HG02623 (cell line): ENCODE data around the gene CEP170.
"Not testable (repeated sequence)": the region's sequence is repeated elsewhere in the genome, so short reads cannot be mapped to it uniquely, and the experiment has no call there.

Experiments used
- ATAC-seq: cut with Tn5 transposase; IDR thresholded peaks from one replicate; pipeline ENCODE4 v1.9.1; 2021; ENCODE audit warnings: moderate library complexity; ENCODE audit not compliant: unreplicated experiment

The CEP170 gene

DNA sequence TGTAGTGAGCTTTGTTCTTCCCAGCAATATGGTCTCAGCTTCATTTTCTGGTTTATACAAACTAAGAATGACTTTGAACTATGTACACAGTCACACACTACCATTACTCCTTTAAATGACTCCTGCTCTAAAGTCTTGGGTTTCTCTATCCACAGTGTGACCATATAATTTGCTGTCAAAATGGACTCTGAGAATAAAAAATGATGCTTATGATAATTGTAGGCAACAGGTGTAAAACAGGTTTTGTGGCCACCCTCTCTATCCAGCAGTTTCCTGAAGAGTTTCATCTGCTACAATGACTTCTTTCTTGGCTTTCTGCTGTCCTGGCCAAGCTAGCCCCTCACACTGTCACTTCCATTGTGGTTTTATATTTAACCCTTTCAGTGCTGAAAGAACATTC, 71.4 kb downstream of the CEP170 start:
- ATAC-seq, result not testable (repeated sequence)

GRCh38 chr1:243183176-243183575, 71.9 kb downstream of the CEP170 start:
- ATAC-seq, result not testable (repeated sequence)

- no peak for ATAC-seq
Measured at GRCh38 chr1:243179720-243180119, 75.4 kb downstream of the CEP170 start.

DNA sequence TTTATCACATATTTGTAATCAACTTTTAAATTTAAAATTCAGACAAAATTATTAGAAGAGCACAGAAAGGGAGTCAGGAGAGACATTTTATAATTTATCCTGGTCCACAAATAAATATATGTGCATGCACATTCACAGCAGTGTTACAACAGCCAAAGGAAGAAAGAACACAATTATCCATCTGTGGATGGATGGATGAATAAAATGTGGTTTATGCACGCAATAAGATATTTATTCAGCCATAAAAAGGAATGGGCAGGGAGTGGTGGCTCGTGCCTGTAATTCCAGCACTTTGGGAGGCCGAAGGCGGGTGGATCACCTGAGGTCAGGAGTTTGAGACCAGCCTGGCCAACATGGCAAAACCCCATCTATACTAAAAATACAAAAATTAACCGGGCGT, 77.3 kb downstream of the CEP170 start:
- not testable (repeated sequence) for ATAC-seq

DNA sequence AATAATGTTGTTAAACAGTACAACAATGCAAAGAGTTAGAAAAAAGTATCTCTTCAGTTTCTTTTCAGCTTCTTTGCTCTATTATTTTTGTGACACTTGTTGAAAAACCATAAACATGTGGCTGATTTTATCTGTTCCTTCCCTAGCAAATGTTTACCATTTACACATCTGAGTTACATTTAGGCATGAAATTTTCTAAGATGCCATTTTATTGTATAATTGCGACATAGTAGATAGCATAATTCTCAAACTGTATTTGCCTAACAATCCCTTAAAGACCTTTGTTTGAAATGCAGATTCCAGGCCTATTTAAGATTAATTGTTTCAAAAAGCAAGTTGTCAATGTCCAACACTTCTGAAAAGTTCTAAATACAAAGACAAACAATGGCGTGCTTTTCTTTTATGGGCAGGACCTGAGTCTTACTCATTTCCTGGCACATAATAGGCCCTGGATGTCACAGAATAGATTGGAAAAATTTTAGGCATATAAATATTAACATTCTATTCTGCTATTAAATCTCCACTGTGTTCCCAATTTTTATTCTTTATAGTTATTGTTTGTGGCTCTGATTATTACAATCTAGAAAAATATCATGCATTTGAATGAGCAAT, 81.2 kb downstream of the CEP170 start:
- not testable (repeated sequence) for ATAC-seq

DNA sequence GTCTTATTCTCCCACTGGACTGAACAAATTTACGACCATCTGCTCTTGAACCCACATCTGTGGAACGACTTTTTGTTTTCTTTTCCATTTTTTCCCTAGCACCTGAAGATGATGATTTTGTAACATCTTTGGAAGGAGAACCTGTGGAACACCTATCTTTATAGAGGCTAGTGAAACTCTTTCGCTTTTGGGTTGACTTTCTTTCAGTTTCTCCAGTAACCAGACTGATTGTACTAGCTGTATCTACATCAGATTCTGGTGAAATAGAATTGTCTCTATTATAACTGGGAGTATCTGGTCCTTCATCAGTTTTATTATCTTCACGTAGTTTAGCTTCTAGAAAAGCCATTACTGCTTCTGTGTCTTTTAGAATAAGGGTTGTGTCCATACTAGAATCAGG, 90.2 kb downstream of the CEP170 start:
- not testable (repeated sequence) for ATAC-seq

- ATAC-seq, result not testable (repeated sequence)
Measured at GRCh38 chr1:243150906-243151305, 104.2 kb downstream of the CEP170 start.

GRCh38 chr1:243149120-243149519, 106.0 kb downstream of the CEP170 start:
- not testable (repeated sequence) for ATAC-seq

DNA sequence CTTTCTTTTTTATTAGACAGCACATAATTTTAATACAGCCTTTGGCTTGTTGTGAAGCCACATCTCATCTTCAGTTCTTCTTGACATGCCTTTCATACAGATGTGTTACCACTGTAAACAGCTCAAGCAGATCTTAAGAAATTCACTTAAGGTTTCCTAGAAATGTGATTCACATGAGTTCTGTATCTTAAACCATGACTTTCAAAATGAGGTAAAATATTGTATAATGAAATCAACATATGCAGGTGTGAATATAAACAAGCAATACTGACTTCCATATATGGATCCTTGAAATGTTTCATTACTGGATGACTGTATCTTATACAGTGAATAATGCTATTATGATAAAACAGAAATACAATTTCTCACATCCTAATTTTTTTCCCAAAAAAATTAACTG, 107.7 kb downstream of the CEP170 start:
- ATAC-seq, result not testable (repeated sequence)

- not testable (repeated sequence) for ATAC-seq
Measured at GRCh38 chr1:243140498-243140897, 114.6 kb downstream of the CEP170 start.

- not testable (repeated sequence) for ATAC-seq
Measured at GRCh38 chr1:243122876-243123409, 132.1 kb downstream of the CEP170 start.

- ATAC-seq, result not testable (repeated sequence)
Measured at GRCh38 chr1:243121939-243122338, 133.1 kb downstream of the CEP170 start.

DNA sequence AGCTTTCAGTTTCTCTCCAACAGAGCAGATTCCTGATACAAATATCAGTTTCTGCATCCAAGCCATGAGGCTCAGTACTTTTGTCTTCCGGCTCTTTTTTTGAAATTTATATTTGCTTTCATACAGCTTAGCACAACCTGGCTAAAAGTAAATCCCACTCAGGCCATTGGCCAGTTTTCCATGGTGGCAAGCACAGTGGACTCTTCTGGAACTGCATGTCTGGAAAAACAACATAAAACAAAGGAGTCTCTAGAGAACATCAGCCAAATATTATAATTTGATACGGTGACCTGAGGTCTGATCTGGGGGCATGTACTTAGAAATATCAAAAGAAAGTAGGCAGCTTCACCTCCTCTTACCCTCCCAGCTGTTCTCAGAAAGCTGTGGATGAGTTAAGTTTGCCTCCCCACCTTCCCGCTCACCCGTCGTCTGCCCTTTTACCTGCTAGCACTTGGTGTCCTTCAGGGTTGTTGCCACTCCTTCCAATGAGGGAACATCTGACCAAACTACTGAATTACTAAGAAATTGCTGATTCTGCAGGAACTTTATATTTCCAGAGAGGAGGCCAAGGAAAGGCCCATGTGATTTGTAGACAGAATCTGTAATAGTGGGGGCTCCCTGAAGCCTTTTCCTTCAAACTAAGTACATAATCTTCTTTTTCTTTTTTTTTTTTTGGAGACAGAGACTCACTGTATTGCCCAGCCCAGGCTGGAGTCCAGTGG, 136.3 kb downstream of the CEP170 start:
- not testable (repeated sequence) for ATAC-seq

DNA sequence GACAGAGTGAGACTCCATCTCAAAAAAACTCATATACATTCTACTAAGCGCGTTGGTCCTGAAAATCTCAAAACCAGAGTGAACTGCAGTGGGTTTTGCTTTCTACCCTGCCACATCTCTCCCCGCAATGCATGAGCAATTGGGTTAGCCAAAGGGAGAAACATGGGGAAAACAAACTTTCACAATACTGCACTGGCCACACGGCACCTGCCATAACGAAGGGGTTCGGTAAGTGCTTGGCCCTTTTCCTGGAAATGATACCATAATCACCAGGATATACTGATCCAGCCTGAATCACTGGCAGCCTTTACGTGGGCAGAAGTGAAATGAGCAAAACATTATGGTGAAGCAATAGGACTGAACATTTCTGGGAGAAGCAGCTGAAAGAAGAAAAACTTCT, 138.9 kb downstream of the CEP170 start:
- ATAC-seq, result not testable (repeated sequence)

DNA sequence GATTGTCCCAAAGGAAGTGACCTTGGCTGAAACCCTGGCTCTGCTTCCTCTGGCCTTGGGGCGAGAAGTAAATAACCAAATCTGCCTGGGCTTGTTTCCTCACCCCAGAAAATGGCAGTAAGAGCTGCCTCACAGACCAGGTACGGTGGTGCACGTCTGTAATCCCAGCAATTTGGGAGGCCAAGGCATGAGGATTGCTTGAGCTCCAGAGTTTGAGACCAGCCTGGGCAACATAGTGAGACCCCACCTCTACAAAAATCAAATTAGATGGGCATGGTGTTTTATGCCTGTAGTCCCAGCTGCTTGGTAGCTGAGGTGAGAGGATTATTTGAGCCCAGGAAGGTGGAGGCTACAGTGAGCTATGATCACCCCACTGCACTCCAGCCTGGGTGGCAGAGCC, 140.3 kb downstream of the CEP170 start:
- ATAC-seq, result not testable (repeated sequence)

DNA sequence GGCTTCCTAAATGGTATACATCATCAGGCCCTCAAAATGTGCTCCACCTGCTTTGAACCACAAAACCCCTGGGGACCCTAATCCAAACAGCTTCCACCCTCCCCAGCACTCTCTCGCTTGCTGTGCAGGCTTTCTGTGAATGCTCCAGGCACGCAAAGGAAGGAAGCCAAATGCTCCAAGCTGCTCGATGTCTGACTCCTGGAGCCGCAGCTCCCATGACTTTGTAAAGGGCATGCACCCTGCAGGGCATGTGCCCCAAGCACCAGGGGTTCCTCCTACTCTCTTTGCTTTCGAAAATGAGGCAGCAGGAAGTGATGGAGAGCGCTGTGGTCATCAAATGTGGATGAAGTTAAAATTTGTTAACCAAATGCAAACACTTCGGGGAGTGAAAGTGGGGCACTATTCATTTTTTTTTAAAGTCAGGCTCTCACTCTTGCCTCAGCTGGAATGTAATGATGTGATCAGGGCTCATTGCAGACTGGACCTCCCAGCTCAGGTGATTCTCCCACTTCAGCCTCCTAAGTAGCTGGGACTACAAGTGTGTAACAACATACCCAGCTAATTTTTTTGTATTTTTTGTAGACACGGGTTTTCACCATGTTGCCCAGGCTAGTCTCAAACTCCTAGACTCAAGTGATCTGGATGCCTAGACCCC, 140.9 kb downstream of the CEP170 start:
- peak; percentile 92 for ATAC-seq

DNA sequence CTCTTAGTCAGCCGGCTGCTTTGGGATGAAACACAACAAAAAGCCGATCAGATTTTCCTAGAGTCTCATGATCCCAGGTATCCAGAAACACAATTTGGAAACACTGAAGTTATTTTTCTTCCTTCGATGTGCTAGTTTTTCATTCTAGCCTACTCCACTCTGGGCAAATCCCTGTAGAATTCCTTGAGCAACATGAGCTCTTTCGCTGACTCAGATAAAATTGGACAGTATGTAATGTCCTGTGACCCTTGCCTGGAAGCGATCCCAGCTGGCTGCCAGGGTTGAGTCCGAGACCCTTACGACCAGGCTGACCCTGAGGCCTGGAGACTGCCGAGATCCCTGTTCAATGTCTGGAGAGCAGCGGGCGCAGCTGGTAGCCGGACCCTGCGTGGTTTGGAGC, 147.9 kb downstream of the CEP170 start:
- not testable (repeated sequence) for ATAC-seq

DNA sequence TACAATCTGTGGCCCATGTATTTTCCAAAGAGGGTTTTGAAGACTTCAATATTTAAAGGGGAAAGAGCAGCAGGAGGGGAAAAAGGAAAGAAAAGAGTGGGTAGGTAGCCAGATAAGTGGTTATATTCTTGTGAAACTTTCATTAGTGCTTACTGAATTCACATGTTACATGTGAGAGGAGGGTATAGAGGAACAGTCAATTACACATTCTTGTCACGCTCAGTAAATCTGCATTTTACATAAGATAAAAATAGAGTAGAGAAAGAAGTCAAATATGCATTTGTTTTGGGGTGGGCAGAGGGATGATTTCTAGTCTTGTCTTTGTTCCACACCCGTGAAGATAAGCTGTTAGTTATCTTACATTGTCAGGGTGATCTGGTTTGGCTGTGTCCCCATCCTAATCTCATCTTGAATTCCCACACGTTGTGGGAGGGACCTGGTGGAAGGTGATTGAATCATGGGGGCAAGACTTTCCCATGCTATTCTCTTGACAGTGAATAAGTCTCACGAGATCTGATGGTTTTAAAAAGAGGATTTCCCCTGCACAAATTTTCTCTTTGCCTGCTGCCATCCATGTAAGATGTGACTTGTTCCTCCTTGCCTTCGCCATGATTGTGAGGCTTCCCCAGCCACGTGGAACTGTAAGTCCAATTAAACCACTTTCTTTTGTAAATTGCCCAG, 149.3 kb downstream of the CEP170 start:
- ATAC-seq, result not testable (repeated sequence)

DNA sequence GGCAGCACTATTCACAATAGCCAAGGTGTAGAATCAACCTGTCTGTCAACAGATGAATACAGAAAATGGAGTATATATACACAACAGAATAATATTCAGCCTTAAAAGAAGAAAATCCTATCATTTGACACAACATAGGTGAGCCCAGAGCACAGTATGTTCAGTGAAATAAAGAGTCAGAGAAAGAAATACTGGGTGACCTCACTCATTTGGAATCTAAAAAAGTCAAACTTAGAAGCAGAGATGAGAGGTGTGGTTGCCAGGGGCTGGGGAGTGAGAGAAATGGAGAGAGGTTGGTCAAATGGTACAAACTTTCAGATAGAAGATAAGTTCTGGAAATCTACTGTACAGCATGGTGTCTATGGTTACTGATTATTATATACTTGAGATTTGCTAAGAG, 150.0 kb downstream of the CEP170 start:
- peak; percentile 30 for ATAC-seq

DNA sequence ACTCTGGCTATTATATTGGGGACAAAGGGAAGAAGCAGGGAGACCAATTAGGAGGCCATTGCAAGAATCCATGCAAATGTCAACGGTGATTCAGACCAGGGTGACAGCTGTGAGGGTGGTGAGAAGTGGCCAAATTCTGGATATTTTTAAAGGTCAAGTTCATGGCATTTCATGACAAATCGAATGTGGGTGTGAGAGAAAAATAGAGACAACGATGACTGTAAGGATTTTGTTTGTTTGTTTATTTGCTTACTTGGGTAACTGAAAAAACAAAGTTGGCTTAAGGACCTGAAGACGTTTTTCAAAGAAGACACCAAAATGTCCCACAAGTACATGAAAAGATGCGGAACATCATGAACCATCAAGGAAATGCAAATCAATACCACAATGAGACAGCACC, 150.6 kb downstream of the CEP170 start:
- not testable (repeated sequence) for ATAC-seq

- peak; percentile 66 for ATAC-seq
Measured at GRCh38 chr1:243101551-243102050, 153.5 kb downstream of the CEP170 start.
